ENCODE measurements around the gene AKT1.

Gene AKT1

GRCh38 chr14:104798300-104799243 lies 3.0 kb upstream of the AKT1 start:
- no peak for DNase-seq

GRCh38 chr14:104797115-104798044 lies 1.8 kb upstream of the AKT1 start:
- peak; percentile 32 for DNase-seq

GRCh38 chr14:104796687-104797081 lies 1.1 kb upstream of the AKT1 start:
- DNase-seq = no peak

GRCh38 chr14:104795781-104796686 lies 486 bp upstream of the AKT1 start:
- DNase-seq = no peak

- DNase-seq = no peak
Measured at GRCh38 chr14:104794631-104794992, 936 bp downstream of the AKT1 start.

GRCh38 chr14:104794099-104794498 lies 1.4 kb downstream of the AKT1 start:
- DNase-seq = no peak

- DNase-seq = no peak
Measured at GRCh38 chr14:104793703-104793959, 1.9 kb downstream of the AKT1 start.

- DNase-seq = no peak
Measured at GRCh38 chr14:104792945-104793702, 2.4 kb downstream of the AKT1 start.

- no peak for DNase-seq
Measured at GRCh38 chr14:104792101-104792884, 3.3 kb downstream of the AKT1 start.

GRCh38 chr14:104791425-104791824 lies 4.1 kb downstream of the AKT1 start:
- no peak for DNase-seq

- no peak for DNase-seq
Measured at GRCh38 chr14:104789752-104790743, 5.5 kb downstream of the AKT1 start.

GRCh38 chr14:104788873-104789663 lies 6.5 kb downstream of the AKT1 start:
- no peak for DNase-seq

GRCh38 chr14:104788161-104788818 lies 7.3 kb downstream of the AKT1 start:
- DNase-seq = peak; percentile 94

- no peak for DNase-seq
Measured at GRCh38 chr14:104787736-104788135, 7.8 kb downstream of the AKT1 start.

- DNase-seq = no peak
Measured at GRCh38 chr14:104786726-104787675, 8.5 kb downstream of the AKT1 start.

- no peak for DNase-seq
Measured at GRCh38 chr14:104786091-104786586, 9.4 kb downstream of the AKT1 start.

GRCh38 chr14:104785708-104786080 lies 9.9 kb downstream of the AKT1 start:
- no peak for DNase-seq
